Pancreas (tissue), 10 donors: Measurements from ENCODE around the gene MCCC2. TPM values are rescaled to one million over a fixed set of nuclear protein-coding genes. Genes with fewer than 3 reads are reported as not detected.

Experiments used
- ATAC-seq, 4 donors: fragments of 200-7000 bp; cut with Tn5 transposase; one replicate each; pipeline versions ENCODE4 v1.8.0 to v1.9.1; 2020; ENCODE audit warnings: mild to moderate bottlenecking in 4 of 4, moderate library complexity in 4 of 4
- DNase-seq, 6 donors: peaks; one replicate each; pipeline ENCODE4 v3.0.0-alpha.2; 2020
- FAIRE-seq: peaks from 2 replicates; lab custom pipeline; 2012; peaks lifted over from hg19 to GRCh38; lab: Jason Lieb, UNC
- H3K27ac ChIP-seq, 4 donors: fragments of 200-600 bp; sonication (generic); 1 replicate in 3 of 4; 2 replicates in 1 of 4; pipeline versions ENCODE4 v1.5.0 to v1.8.0; 2020
- H3K27me3 ChIP-seq, 4 donors: fragments of 200-600 bp; one replicate each; pipeline ENCODE4 v1.8.0; 2021
- H3K36me3 ChIP-seq, 3 donors: fragments of 200-600 bp; sonication (generic) in 1 of 3; one replicate each; pipeline versions ENCODE4 v1.5.0 to v1.8.0; 2020 to 2021
- H3K4me1 ChIP-seq, 3 donors: fragments of 200-600 bp; one replicate each; pipeline ENCODE4 v1.8.0; 2021
- H3K4me3 ChIP-seq, 4 donors: fragments of 200-600 bp; sonication (generic) in 2 of 4; one replicate each; pipeline versions ENCODE4 v1.5.0 to v1.8.0; 2020 to 2021
- H3K9me3 ChIP-seq, 4 donors: fragments of 200-600 bp; one replicate each; pipeline ENCODE4 v1.8.0; 2021
- WGBS, 2 donors: extraction: QIAGEN DNeasy Blood & Tissue Kit; methylation state at CpG; one replicate each; pipeline ENCODE4 v1.1.7; 2013; 5-methylcytosine and 5-hydroxymethylcytosine counted together
- intact Hi-C, 3 donors: fragments of 100-400 bp; cut with DNase I; formaldehyde crosslinking; loops; one replicate each; pipeline versions ENCODE4 v1.11.1 to v1.14.2; 2022
- polyA plus RNA-seq, 2 donors: library from polyadenylated mRNA; stranded (reverse); fragments of 200-250 nt; gene quantifications; one replicate each; pipeline ENCODE4 v1.2.3, GENCODE V29; 2013
- total RNA-seq, 6 donors: library from RNA; stranded (reverse); fragmentation: NEBNext Ultra II Directional in 4 of 6; extraction: Animal tissue kit (Norgen Biotek cat#: 25700) in 4 of 6; gene quantifications; one replicate each; pipeline versions ENCODE4 v1.2.1 to v1.2.4, GENCODE V29; 2021 to 2023
- TF ChIP-seq, protein P1 (sequence below), 4 donors: fragments of 200-600 bp; sonication (generic) in 3 of 4; IDR thresholded peaks; one replicate each; pipeline versions ENCODE4 v1.5.0 to v1.8.0; 2021; ENCODE audit warnings: antibody characterized with exemption in 4 of 4
- donor health status: healthy with polysubstance abuse.
- donor health status: DM: no; HTN: no; CAD: no; lungs with moderate emphysema.
- donor health status: DM: no; HTN: no; CAD: no.
- donor health status: control.
- donor health status: control.
- donor health status: Bipolar disorder and iron deficiency.
- donor health status: DM: yes; HTN: yes; CAD: no.
- donor health status: DM: no; HTN: no; CAD: no.
- donor health status: DM: no; HTN: no; CAD: no.
- donor health status: DM: yes; HTN: yes; CAD: no.

MCCC2 gene
- total and polyA plus RNA-seq, 8 donors = 12.5 to 26.3 (median 20.9) TPM

DNA sequence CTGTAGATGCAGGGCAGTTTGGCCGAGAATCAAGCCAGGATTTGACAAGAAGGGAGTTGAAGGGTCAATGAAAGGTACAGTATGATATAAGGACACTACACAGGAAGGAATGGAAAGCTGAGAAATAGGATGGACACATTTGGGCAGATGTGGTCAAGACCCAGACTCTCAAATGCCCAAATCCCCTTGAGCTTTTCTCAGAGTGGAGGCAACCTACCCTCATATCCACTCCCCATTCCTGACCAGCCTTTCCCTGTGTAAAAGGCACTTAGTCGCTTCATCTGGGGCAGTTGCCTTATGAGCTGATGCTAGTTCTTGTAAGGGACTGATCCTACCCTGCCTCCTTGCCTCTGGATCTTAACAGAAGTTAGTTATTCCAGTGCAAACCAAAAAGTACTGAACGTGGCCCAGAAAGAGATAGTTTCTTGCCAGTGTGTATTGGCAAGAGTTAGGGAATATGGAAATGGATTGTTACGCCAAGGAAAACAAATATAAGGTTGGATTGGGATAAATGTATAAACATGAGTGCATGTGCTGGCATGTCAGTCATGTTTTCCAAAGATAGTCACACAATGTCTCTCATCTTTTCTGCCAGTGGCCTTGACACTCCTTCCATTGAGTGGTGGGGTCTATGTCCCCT is 4.1 kb upstream of the MCCC2 start:
- Histone ChIP-seq H3K27ac (no peak overlapping the region), H3K27me3 (no peaks in the 10 kb centered on the region), H3K4me1 (no peaks in the 10 kb centered on the region), H3K9me3 (no peaks in the 10 kb centered on the region), H3K4me3 (no peak overlapping the region), H3K36me3 (no peaks in the 10 kb centered on the region)
- FAIRE-seq (no peak), DNase-seq (no peak), ATAC-seq (no peak)
- TF ChIP-seq, protein P1, sequence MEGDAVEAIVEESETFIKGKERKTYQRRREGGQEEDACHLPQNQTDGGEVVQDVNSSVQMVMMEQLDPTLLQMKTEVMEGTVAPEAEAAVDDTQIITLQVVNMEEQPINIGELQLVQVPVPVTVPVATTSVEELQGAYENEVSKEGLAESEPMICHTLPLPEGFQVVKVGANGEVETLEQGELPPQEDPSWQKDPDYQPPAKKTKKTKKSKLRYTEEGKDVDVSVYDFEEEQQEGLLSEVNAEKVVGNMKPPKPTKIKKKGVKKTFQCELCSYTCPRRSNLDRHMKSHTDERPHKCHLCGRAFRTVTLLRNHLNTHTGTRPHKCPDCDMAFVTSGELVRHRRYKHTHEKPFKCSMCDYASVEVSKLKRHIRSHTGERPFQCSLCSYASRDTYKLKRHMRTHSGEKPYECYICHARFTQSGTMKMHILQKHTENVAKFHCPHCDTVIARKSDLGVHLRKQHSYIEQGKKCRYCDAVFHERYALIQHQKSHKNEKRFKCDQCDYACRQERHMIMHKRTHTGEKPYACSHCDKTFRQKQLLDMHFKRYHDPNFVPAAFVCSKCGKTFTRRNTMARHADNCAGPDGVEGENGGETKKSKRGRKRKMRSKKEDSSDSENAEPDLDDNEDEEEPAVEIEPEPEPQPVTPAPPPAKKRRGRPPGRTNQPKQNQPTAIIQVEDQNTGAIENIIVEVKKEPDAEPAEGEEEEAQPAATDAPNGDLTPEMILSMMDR (IDR thresholded peaks at IDR 0.05) = no peak
- 77 to 80% methylated on average over 4 of the region's 4 CpGs for WGBS, 2 donors
- intact Hi-C loops = no loop called here

DNA sequence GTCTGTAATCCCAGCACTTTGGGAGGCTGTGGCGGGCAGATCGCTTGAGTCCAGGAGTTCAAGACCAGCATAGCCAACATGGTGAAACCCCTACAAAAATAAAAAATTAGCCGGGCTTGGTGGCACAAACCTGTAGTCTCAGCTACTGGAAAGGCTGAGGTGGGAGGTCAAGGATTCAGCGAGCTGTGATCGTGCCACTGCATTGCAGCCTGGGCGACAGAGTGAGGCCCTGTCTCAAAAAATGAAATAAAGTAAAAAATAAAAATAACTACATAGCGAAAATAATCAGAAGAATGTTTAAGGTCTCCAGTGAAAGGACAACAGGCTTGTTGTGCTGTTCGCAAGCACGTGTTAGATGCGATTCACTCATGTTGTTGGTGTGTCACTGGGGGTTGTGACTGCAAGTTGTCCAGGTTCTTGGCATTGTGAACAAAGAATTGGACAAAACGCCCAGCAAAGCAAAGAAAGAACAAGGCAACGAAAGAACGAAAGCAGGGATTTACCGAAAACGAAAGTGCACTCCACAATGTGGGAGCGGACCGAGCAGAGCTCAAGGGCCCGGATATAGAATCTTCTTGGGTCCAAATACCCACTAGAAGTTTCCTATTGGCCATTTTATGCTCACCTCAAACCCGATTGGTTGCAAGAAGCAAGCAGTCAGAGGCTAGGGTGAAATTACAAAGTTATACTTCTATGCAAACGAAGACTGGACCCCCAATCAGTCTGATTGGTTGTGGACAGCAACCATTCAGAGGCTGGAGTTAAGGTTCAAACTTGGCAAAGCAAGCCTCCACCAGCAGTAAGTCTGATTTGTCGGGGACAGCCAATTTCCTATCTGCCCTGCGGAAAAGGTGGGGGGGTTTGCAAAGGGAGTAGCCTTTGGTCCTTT is 844 bp upstream of the MCCC2 start:
- Histone ChIP-seq H3K36me3 (no peaks in the 10 kb centered on the region), H3K27ac (peak overlapping the region; percentile 81 to 91 (median 84)), H3K4me3 (peak overlapping the region; percentile 47 to 76 (median 64)), H3K4me1 (peaks cover 0 to 12% (median 0%) of the 10 kb centered on the region in 3 donors), H3K27me3 (no peaks in the 10 kb centered on the region), H3K9me3 (no peaks in the 10 kb centered on the region)
- intact Hi-C loops = no loop called here
- no peak for ATAC-seq
- no peak for DNase-seq
- TF ChIP-seq, protein P1 (IDR thresholded peaks at IDR 0.05) = no peak
- WGBS, 2 donors = 84 to 86% methylated on average over 22 of the region's 22 CpGs
- FAIRE-seq = no peak

DNA sequence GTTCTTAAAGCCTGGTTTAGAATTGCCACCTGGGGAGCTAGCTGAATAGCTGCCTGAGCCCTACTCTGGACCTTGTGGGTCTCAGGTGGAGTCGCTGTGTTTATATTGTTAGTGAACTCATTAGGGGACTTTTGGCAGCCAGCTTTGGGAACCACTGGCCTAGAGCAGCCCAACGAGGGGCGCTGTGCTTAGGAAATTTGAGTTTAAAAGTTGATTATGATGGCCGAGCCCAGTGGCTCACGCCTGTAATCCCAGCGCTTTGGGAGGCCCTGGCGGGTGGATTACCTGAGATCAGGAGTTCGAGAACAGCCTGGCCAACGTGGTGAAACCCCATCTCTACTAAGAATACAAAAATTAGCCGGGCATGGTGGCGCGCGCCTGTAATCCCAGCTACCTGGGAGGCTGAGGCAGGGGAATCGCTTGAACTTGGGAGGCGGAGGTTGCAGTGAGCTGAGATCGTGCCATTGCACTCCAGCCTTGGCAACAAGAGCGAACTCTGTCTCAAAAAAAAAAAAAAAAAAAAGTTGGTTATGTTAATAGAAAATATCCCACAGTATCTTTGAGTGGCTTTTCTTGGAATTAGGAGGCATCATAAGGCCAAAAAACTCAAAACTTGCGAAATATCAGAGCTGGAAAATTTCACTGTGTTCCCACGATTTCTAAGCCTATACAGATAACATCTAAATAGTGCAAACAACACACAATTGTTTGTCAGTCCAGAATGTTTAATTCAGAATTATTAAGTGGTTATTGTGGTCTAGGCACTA is 809 bp downstream of the MCCC2 start:
- Histone ChIP-seq H3K36me3 (no peaks in the 10 kb centered on the region), H3K27ac (peak overlapping the region; percentile 81 to 91 (median 84)), H3K27me3 (no peaks in the 10 kb centered on the region), H3K4me1 (peaks cover 0 to 12% (median 0%) of the 10 kb centered on the region in 3 donors), H3K9me3 (no peaks in the 10 kb centered on the region), H3K4me3 (peak overlapping the region; percentile 47 to 76 (median 64))
- DNase-seq (no peak), FAIRE-seq (no peak), ATAC-seq (peak; percentile 9 to 17 (median 13))
- TF ChIP-seq, protein P1 (IDR thresholded peaks at IDR 0.05) = no peak
- WGBS, 2 donors = 58 to 63% methylated on average over 19 of the region's 19 CpGs
- intact Hi-C loops = no loop called here

DNA sequence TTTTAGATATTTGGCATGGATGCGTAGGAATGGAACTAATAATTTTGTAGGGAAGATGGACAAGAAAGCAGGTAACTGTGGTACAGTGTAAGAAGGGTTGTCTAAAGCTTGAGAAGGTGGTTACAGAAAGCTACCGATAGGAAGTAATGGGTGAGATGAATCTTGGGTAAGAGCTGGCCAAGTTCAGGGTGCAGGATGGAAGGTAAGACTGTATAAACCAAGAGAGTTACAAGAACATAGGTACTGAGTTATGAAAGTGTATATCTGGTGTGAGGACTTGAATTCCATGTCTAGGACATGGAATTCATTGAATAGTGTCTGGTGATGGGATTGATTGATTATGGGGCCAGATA is 1.4 kb downstream of the MCCC2 start:
- ATAC-seq (no peak), DNase-seq (no peak), FAIRE-seq (no peak)
- no peak overlapping the region for H3K27ac ChIP-seq
- no peaks in the 10 kb centered on the region for H3K36me3 ChIP-seq
- intact Hi-C loops = no loop called here
- TF ChIP-seq, protein P1 (IDR thresholded peaks at IDR 0.05) = no peak
- H3K27me3 ChIP-seq = no peaks in the 10 kb centered on the region
- WGBS, 2 donors = 96 to 97% methylated on average over 2 of the region's 2 CpGs
- peak overlapping the region in 1 of 4 donors; percentile 57 for H3K4me3 ChIP-seq
- no peaks in the 10 kb centered on the region for H3K9me3 ChIP-seq
- H3K4me1 ChIP-seq = peaks cover 0 to 12% (median 0%) of the 10 kb centered on the region in 3 donors
